Activated B cell treated with CpG ODN at 0.5 μM for 24 hours (primary cell): ENCODE measurements around the gene TPP1. TPM values are rescaled to one million over a fixed set of nuclear protein-coding genes. Genes with fewer than 3 reads are reported as not detected.

Experiments used
- ATAC-seq: fragments of 200-7000 bp; cut with Tn5 transposase; one replicate; pipeline ENCODE4 v1.10.0; 2021; ENCODE audit warnings: low read depth, mild to moderate bottlenecking, moderate library complexity
- CTCF ChIA-PET: fragments of 350-600 bp; sonication (Branson Sonifier 250); formaldehyde crosslinking; loops from one replicate; lab custom pipeline; 2021; ENCODE audit warnings: antibody characterized with exemption; lab: Charles Lee
- POLR2A ChIA-PET: fragments of 350-600 bp; sonication (Branson Sonifier 250); formaldehyde crosslinking; loops from one replicate; lab custom pipeline; 2021; ENCODE audit warnings: antibody characterized with exemption; lab: Charles Lee
- DNase-seq: peaks from one replicate; pipeline ENCODE4 v3.0.0; 2022
- H3K27ac Mint-ChIP-seq: one replicate; pipeline ENCODE4 v1.8.0; 2020; ENCODE audit warnings: mixed read lengths
- H3K27me3 Mint-ChIP-seq: one replicate; pipeline ENCODE4 v1.8.0; 2021; ENCODE audit warnings: mixed read lengths
- H3K36me3 Mint-ChIP-seq: one replicate; pipeline ENCODE4 v1.8.0; 2021; ENCODE audit warnings: low read depth, mixed read lengths
- H3K4me1 Mint-ChIP-seq: one replicate; pipeline ENCODE4 v1.8.0; 2021; ENCODE audit warnings: mixed read lengths
- H3K4me3 Mint-ChIP-seq: one replicate; pipeline ENCODE4 v1.8.0; 2020; ENCODE audit warnings: mild to moderate bottlenecking, mixed read lengths
- H3K9me3 Mint-ChIP-seq: one replicate; pipeline ENCODE4 v1.8.0; 2020; ENCODE audit warnings: mixed read lengths
- CTCF ChIP-seq: fragments of 200-600 bp; IDR thresholded peaks from one replicate; pipeline ENCODE4 v1.8.0; 2022; ENCODE audit warnings: antibody characterized with exemption, mild to moderate bottlenecking
- intact Hi-C: fragments of 100-400 bp; cut with micrococcal nuclease; formaldehyde crosslinking; loops from one replicate; pipeline ENCODE4 v1.15.1; 2024
- total RNA-seq: library from RNA; stranded (reverse); gene quantifications from 2 replicates; pipeline ENCODE4 v1.2.3, GENCODE V29; 2022

Gene TPP1
- total RNA-seq, 1 donor from 2014 or later: 123 TPM

DNA sequence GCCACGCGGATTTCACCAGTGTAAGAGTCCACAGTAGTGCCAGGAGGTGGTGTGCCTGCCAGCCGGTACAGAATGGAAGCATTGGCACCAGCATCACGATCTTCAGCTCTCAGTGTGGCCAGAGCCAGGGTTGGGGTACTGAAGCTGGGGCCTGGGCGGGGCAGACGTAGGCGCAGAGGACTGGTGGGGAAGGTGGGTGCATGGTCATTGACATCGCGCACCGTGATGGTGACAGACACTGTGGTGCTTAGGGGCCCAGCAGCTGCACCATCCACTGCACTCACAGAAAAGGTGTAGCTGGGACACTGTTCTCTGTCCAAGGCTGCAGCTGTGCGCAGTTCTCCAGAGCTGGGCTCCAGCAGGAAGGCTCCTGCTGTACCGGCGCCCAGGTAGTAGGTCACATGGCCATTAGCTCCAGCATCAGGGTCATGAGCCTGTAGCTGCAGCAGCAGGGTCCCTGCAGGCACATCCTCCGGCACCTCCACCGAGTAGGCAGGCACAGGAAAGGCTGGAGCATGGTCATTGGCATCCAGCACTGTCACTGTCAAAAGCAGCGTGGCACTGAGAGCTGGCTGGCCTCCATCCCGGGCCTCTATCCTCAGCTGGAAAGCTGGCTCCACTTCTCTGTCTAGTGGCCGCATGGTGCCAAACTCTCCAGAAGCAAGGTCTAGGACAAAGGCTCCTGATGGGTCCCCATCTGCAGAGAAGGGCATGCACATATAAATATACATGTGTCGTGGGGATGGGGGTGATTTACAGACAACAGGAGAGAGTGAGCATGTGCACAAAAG lies 7.9 kb upstream of the TPP1 start:
- ChIA-PET CTCF (interaction anchor here (0.9 to 1.1 kb wide), 2 partner anchors 9 to 56 kb away, joined by 3 read pairs; partner anchors contain the start of genes MRPL17 and TPP1), POLR2A (interaction anchor here (0.8 to 1.6 kb wide), 5 partner anchors 8 to 56 kb away, joined by 3 to 14 read pairs (median 4); partner anchors contain the start of genes MRPL17, TAF10 and TPP1)
- Mint-ChIP-seq H3K27ac (peak overlapping the region; percentile 24), H3K27me3 (no peaks in the 10 kb centered on the region), H3K36me3 (no peaks in the 10 kb centered on the region), H3K4me1 (peaks cover 20% of the 10 kb centered on the region), H3K9me3 (no peaks in the 10 kb centered on the region), H3K4me3 (no peak overlapping the region)
- ATAC-seq (no peak), DNase-seq (peak; percentile 12)
- intact Hi-C loops: loop anchor here (2.0 kb wide), 2 partner anchors 20 kb away; no protein-coding TSS in a partner anchor
- TF ChIP-seq CTCF: no peak

DNA sequence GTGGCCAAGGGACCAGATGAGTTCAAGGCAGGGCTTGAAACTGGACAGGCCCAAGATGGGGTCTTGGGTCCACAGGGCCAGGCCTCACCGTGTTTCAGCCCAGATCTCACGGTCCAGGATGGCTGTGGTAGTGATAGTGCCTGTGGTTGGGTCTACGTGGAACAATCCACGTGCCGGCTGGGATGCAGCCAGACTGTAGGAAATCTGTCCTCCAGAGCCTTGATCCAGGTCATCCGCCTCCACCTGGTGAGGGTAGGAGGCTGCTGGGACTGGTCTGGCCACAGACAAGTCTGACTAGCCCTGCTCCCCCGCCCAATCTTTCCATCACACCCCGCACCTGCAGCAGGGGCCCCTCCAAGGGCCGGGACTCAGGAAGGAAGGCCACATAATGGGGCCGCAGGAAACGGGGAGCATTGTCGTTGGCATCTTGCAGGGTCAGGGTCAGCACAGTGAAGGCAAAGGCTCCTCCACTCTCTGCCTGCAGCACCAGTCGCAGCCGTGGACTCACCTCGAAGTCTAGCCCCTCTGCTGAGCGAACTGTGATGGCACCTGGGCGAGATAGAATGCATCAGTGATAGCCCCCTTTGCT lies 6.7 kb upstream of the TPP1 start:
- H3K4me3 Mint-ChIP-seq: no peak overlapping the region
- ChIA-PET CTCF (no interaction called here), POLR2A (no interaction called here)
- ATAC-seq: no peak
- H3K9me3 Mint-ChIP-seq: no peaks in the 10 kb centered on the region
- peaks cover 20% of the 10 kb centered on the region for H3K4me1 Mint-ChIP-seq
- H3K36me3 Mint-ChIP-seq: no peaks in the 10 kb centered on the region
- intact Hi-C loops: loop anchor here (2.0 kb wide), 2 partner anchors 19 to 21 kb away; no protein-coding TSS in a partner anchor
- DNase-seq: no peak
- no peak for TF ChIP-seq CTCF
- H3K27me3 Mint-ChIP-seq: no peaks in the 10 kb centered on the region
- H3K27ac Mint-ChIP-seq: no peak overlapping the region

DNA sequence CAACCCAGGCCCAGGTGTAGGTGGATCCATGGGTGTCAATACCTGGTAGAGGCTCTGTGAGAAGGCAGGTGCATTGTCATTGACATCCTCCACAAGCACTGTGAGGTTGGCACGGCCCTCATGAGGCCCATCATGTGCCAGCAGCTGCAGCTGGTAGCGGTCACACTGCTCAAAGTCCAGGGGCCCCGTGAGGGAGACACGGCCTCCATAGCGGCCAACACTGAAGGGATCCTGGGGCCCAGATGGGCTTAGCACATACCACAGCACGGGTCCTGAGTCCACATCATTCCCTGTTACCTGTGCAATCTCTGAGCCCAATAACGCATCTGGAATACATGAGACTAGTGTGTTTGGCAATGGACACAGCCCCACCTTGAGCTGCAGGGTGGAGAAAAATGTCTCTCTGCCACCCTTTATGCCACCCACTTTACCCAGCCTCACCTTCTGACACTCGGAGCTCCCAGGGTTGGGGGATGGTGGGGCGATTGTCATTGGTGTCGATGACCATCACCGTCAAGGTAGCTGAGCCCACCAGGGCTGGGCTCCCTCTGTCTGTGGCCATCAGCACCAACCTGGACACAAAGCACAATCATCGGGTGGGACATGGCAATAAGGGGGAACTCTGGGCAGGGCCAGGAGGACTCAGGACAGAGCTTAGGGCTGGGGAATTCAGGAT lies 6.1 kb upstream of the TPP1 start:
- intact Hi-C loops: no loop called here
- CTCF ChIA-PET: no interaction called here
- ATAC-seq: no peak

GRCh38 chr11:6623391-6624363 lies 4.5 kb upstream of the TPP1 start:
- CTCF ChIA-PET: no interaction called here
- DNase-seq (peak; percentile 8), ATAC-seq (no peak)
- H3K27ac Mint-ChIP-seq: no peak overlapping the region
- H3K9me3 Mint-ChIP-seq: no peaks in the 10 kb centered on the region
- H3K27me3 Mint-ChIP-seq: no peaks in the 10 kb centered on the region
- H3K36me3 Mint-ChIP-seq: no peaks in the 10 kb centered on the region
- intact Hi-C loops: no loop called here
- peaks cover 20% of the 10 kb centered on the region for H3K4me1 Mint-ChIP-seq
- no peak for TF ChIP-seq CTCF
- no peak overlapping the region for H3K4me3 Mint-ChIP-seq
- POLR2A ChIA-PET: no interaction called here

More for the DNA sequence above, 6.1 kb upstream of the TPP1 start:
- Mint-ChIP-seq H3K36me3 (no peaks in the 10 kb centered on the region), H3K27me3 (no peaks in the 10 kb centered on the region), H3K4me3 (no peak overlapping the region), H3K27ac (no peak overlapping the region), H3K9me3 (no peaks in the 10 kb centered on the region), H3K4me1 (peaks cover 20% of the 10 kb centered on the region)
- TF ChIP-seq CTCF: no peak
- DNase-seq: no peak
- POLR2A ChIA-PET: no interaction called here
